Activated B cell treated with CpG ODN at 0.5 μM for 24 hours (primary cell): Measurements from ENCODE around the gene PSME3IP1. TPM values are rescaled to one million over a fixed set of nuclear protein-coding genes. Genes with fewer than 3 reads are reported as not detected.
A peak's percentile ranks its signal among the peaks of the same experiment; 100 is the strongest.

ENCODE experiments used
- ATAC-seq: fragments of 200-7000 bp; cut with Tn5 transposase; one replicate; pipeline ENCODE4 v1.10.0; 2021; ENCODE audit warnings: low read depth, mild to moderate bottlenecking, moderate library complexity
- CTCF ChIA-PET: fragments of 350-600 bp; sonication (Branson Sonifier 250); formaldehyde crosslinking; loops from one replicate; lab custom pipeline; 2021; ENCODE audit warnings: antibody characterized with exemption; lab: Charles Lee
- POLR2A ChIA-PET: fragments of 350-600 bp; sonication (Branson Sonifier 250); formaldehyde crosslinking; loops from one replicate; lab custom pipeline; 2021; ENCODE audit warnings: antibody characterized with exemption; lab: Charles Lee
- DNase-seq: peaks from one replicate; pipeline ENCODE4 v3.0.0; 2022
- H3K27ac Mint-ChIP-seq: one replicate; pipeline ENCODE4 v1.8.0; 2020; ENCODE audit warnings: mixed read lengths
- H3K27me3 Mint-ChIP-seq: one replicate; pipeline ENCODE4 v1.8.0; 2021; ENCODE audit warnings: mixed read lengths
- H3K36me3 Mint-ChIP-seq: one replicate; pipeline ENCODE4 v1.8.0; 2021; ENCODE audit warnings: low read depth, mixed read lengths
- H3K4me1 Mint-ChIP-seq: one replicate; pipeline ENCODE4 v1.8.0; 2021; ENCODE audit warnings: mixed read lengths
- H3K4me3 Mint-ChIP-seq: one replicate; pipeline ENCODE4 v1.8.0; 2020; ENCODE audit warnings: mild to moderate bottlenecking, mixed read lengths
- H3K9me3 Mint-ChIP-seq: one replicate; pipeline ENCODE4 v1.8.0; 2020; ENCODE audit warnings: mixed read lengths
- CTCF ChIP-seq: fragments of 200-600 bp; IDR thresholded peaks from one replicate; pipeline ENCODE4 v1.8.0; 2022; ENCODE audit warnings: antibody characterized with exemption, mild to moderate bottlenecking
- intact Hi-C: fragments of 100-400 bp; cut with micrococcal nuclease; formaldehyde crosslinking; loops from one replicate; pipeline ENCODE4 v1.15.1; 2024
- total RNA-seq: library from RNA; stranded (reverse); gene quantifications from 2 replicates; pipeline ENCODE4 v1.2.3, GENCODE V29; 2022

PSME3IP1 gene
- total RNA-seq, 1 donor from 2014 or later: 147 TPM

GRCh38 chr16:57130950-57131321 is 54.9 kb downstream of the PSME3IP1 start:
- Mint-ChIP-seq H3K4me1 (peaks cover 41% of the 10 kb centered on the region), H3K9me3 (no peaks in the 10 kb centered on the region), H3K4me3 (no peak overlapping the region), H3K27me3 (no peaks in the 10 kb centered on the region), H3K27ac (no peak overlapping the region), H3K36me3 (no peaks in the 10 kb centered on the region)
- ATAC-seq (no peak), DNase-seq (no peak)
- POLR2A ChIA-PET: no interaction called here
- TF ChIP-seq CTCF: no peak
- intact Hi-C loops: no loop called here
- CTCF ChIA-PET: no interaction called here

GRCh38 chr16:57128771-57129389 is 57.0 kb downstream of the PSME3IP1 start:
- Mint-ChIP-seq H3K4me1 (peaks cover 22% of the 10 kb centered on the region), H3K27me3 (no peaks in the 10 kb centered on the region), H3K9me3 (no peaks in the 10 kb centered on the region), H3K36me3 (no peaks in the 10 kb centered on the region), H3K4me3 (no peak overlapping the region), H3K27ac (no peak overlapping the region)
- DNase-seq: no peak
- peak; percentile 28 for ATAC-seq
- intact Hi-C loops: no loop called here
- no peak for TF ChIP-seq CTCF
- ChIA-PET CTCF (no interaction called here), POLR2A (interaction anchor here (0.8 kb wide), 1 partner anchor 13 kb away, joined by 3 read pairs; no protein-coding TSS in a partner anchor)

- Mint-ChIP-seq H3K36me3 (no peaks in the 10 kb centered on the region), H3K4me1 (peaks cover 19% of the 10 kb centered on the region), H3K27me3 (no peaks in the 10 kb centered on the region), H3K27ac (no peak overlapping the region), H3K4me3 (no peak overlapping the region), H3K9me3 (no peaks in the 10 kb centered on the region)
- intact Hi-C loops: no loop called here
- no peak for TF ChIP-seq CTCF
- POLR2A ChIA-PET: no interaction called here
- no peak for ATAC-seq
- DNase-seq: no peak
- CTCF ChIA-PET: no interaction called here
These were observed 58.0 kb downstream of the PSME3IP1 start for GRCh38 chr16:57127836-57128235.

- H3K27me3 Mint-ChIP-seq: no peaks in the 10 kb centered on the region
- H3K4me3 Mint-ChIP-seq: no peak overlapping the region
- no peak for DNase-seq
- intact Hi-C loops: no loop called here
- no peak for ATAC-seq
- no peaks in the 10 kb centered on the region for H3K36me3 Mint-ChIP-seq
- ChIA-PET CTCF (no interaction called here), POLR2A (interaction anchor here (0.6 kb wide), 1 partner anchor 676 kb away, joined by 6 read pairs; the partner anchor contains the start of genes NUDT21 and OGFOD1)
- no peak for TF ChIP-seq CTCF
- H3K4me1 Mint-ChIP-seq: peaks cover 16% of the 10 kb centered on the region
- H3K27ac Mint-ChIP-seq: no peak overlapping the region
- no peaks in the 10 kb centered on the region for H3K9me3 Mint-ChIP-seq
These were observed 58.6 kb downstream of the PSME3IP1 start for GRCh38 chr16:57127037-57127763.

GRCh38 chr16:57126411-57126810 is 59.4 kb downstream of the PSME3IP1 start:
- Mint-ChIP-seq H3K27me3 (no peaks in the 10 kb centered on the region), H3K4me3 (no peak overlapping the region), H3K36me3 (no peaks in the 10 kb centered on the region), H3K4me1 (peaks cover 16% of the 10 kb centered on the region), H3K27ac (no peak overlapping the region), H3K9me3 (no peaks in the 10 kb centered on the region)
- intact Hi-C loops: no loop called here
- ChIA-PET CTCF (no interaction called here), POLR2A (interaction anchor here (0.6 kb wide), 1 partner anchor 675 kb away, joined by 6 read pairs; the partner anchor contains the start of genes NUDT21 and OGFOD1)
- no peak for DNase-seq
- no peak for ATAC-seq
- TF ChIP-seq CTCF: no peak
